Measurements from ENCODE around the gene KCND3.

Gene KCND3

DNA sequence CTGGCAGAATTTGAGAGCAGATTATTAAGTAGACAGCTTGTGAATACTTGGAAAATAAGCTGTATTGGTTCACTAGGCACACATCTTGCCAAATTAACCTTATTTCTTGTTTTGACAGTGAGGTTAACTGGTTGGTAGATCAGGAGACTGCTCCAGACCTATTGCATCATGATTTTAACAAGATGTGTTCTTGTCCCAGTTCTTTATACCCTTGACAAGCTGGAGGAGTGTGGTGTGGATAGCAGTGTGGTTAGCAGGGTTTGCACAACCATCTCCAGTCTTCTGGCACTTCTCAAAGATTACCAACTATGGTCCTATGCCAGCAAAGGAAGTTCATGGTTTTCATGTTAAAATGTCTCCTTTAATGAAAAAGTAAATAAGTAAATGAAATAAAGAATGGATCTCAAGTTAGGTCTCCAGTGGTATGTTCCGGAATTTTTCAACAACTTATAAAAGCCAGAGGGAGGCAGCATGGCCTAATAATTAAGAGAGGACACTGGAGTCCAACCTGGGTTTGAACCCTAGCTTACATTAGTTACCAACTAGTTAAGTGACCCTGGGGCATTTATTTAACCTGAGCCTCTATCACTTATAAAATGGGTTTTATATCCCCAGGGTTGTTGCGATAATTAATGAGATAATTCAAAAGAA, 199.7 kb downstream of the KCND3 start:
- H3K4me3 ChIP-seq (ENCODE audit: low read length): no peak overlapping the region
- TF ChIP-seq ZNF274 (IDR thresholded peaks at IDR 0.05; ENCODE audit: low read depth, low read length): no peak

DNA sequence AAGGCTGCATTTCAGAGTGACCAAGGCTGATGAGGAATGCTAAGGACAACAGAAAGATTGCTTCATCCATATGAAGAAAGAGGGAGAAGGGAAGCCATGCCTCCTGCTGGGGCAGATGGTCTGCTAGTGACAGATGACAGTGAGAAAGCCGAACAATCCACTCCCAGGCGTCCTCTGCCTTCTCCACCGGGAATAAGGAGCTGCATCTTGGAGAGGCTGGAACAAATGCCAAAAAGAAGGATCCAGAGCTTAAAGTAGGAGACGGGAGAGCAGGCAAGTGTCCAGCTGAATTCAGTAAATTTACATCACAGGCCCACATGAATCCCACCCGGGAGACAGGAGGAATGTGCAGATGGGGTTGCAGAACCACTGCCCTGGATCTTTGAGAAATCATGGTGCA, 200.3 kb downstream of the KCND3 start:
- H3K4me3 ChIP-seq (ENCODE audit: low read length): no peak overlapping the region
- TF ChIP-seq ZNF274 (IDR thresholded peaks at IDR 0.05; ENCODE audit: low read depth, low read length): no peak

DNA sequence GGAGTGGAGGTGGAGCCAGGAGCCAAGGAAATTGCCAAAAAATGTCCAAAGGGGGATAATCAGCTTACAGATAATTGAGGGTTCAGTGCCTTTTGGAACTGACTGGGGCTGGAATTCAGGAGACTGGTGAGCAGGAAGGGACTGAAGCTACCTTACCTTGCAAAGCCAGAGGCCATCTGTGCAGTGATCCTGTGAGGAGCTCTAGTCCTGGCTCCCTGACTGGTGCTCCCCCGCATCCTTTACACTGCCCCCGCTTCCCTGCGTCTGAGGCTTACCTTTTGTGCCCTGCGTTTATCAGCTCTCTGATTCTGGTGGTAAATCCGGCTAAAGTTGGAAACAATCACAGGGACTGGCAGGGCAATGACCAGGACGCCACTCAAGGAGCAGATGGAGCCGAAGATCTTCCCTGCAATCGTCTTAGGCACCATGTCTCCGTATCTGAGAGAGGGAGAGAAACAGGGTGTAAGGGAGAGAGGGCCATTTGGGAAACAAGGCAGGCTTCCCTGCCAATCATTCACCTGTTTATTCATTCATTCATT, 202.7 kb downstream of the KCND3 start:
- TF ChIP-seq ZNF274 (IDR thresholded peaks at IDR 0.05; ENCODE audit: low read depth, low read length): no peak

DNA sequence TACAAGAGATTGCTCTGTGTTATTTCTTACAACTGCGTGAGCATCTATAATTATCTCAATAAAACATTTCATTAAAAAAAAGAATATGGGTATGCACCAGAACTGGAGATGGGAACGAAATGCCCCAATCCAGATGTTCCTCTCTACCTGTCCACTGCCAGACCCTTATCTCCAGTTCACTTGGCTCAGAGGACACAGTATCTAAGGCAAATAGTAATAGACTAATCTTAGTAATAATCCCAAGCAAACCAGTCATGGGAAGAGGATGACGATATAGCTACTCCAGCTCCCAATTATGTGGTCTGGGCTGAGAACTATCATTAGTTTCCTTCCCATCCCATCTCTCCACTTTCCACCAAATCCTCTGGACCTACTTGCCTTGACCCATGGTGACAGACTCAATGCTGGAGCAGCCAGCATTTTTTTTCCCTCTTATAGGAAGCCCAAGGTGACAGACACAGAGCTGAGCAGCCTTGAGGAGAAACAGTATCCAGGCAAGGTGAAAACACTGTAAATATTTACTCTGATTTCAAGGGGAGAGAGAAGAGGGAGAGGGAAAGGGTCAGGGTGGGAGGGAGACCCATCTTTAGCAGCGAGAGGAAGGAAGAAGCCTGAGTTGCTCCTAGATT, 205.1 kb downstream of the KCND3 start:
- H3K4me3 ChIP-seq (ENCODE audit: low read length): no peak overlapping the region
- no peak for TF ChIP-seq ZNF274 (IDR thresholded peaks at IDR 0.05; ENCODE audit: low read depth, low read length)

More for the DNA sequence above, 202.7 kb downstream of the KCND3 start:
- no peak overlapping the region for H3K4me3 ChIP-seq (ENCODE audit: low read length)

DNA sequence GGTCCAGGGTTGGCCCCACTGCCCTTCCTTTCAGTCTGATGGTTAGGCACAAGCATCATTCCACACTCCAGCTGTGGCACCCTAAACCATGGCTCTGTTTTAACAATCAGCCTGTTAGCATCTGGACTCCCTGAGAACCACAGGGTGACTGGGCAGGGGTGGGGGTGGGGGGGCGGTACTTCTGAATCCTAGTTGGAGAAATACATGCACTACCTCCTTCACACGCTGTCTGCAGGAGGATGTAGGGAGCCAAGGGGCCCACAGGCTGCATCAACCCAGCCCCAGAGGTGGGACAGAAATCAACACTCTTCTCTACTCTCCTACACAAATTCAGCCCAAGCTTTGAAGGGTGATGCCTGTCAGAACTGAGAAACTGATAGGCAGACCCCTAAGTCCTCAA, 209.9 kb downstream of the KCND3 start:
- no peak overlapping the region for H3K4me3 ChIP-seq (ENCODE audit: low read length)
- TF ChIP-seq ZNF274 (IDR thresholded peaks at IDR 0.05; ENCODE audit: low read depth, low read length): no peak

DNA sequence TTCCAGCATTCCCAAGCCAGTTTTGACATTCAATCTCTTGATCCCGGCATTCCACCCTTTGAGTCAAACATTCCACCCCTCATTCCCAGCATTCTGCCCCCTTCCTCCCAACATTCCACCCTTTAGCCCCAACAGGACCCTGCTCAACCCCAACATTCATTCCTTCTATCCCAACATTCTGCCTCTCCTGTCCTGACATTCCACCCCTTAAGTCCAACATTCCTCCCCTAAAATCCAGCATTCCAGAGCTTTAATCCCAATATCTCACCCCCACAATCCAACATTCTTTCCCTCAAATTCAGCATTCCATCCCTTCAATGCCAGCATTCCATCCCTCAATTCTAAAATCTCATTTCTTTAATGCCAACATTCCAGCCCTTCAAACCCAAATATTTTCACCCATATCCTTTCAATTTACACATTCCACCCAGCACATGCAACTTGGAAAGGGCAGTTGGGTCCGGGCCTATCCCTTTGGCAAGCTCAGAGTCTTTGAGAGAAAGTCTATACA, 210.9 kb downstream of the KCND3 start:
- no peak overlapping the region for H3K4me3 ChIP-seq (ENCODE audit: low read length)
- no peak for TF ChIP-seq ZNF274 (IDR thresholded peaks at IDR 0.05; ENCODE audit: low read depth, low read length)

DNA sequence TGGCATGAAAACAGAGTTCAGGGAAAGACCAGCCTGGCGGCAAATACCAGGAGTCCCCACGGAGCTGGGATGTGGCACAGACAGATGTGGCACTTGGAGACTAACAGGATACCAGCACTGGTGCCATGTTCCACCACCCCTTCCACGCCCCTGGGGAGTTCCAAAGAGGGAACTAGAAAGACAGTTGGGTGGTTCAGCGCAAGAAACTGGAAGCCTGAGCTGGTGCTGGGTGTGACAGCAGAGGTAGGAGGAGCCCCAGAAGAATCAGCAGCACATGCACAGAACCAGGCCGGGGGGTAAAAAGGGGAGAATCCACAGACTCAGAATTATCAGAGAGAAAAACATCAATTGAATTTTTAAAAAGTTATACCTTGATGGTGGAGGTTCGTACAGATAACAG, 211.4 kb downstream of the KCND3 start:
- TF ChIP-seq ZNF274 (IDR thresholded peaks at IDR 0.05; ENCODE audit: low read depth, low read length): no peak
- no peak overlapping the region for H3K4me3 ChIP-seq (ENCODE audit: low read length)

DNA sequence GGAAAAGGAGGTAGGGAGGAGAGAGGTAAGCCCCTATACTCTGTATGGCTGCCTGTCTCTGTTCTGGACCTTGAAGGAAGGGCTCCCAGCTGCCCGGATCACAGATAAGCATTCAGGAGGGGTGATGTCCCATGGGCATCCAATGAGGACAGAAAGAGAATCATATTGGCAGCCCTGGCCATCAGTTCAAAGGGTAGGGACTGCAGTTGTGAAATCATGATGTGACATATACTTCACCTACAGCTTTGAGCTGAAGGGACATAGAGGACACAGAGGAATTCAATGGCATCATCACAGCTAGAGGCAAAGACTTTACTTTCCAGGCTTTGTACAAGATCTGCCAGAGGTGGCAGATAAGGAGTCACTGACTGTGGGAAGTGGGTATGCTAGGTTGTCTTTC, 212.2 kb downstream of the KCND3 start:
- no peak overlapping the region for H3K4me3 ChIP-seq (ENCODE audit: low read length)
- no peak for TF ChIP-seq ZNF274 (IDR thresholded peaks at IDR 0.05; ENCODE audit: low read depth, low read length)

DNA sequence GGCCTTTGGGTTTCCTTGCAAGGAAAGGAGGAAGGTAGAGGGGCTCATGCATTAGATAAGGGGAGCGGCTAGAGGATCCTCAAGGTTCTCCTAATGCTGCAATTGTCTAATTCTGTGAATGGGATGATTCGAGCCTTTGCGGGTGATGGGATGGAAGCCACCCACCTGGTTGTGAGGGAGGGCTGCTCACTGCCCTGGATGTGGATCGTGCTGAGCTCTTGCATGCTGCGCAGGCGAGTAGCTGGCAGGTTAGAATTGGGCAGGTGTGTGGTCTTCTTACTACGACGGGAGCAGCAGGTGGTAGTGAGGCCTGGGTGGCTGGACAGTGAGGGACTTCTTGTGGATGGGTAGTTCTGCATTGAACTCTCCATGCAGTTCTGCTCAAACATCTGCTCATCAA, 212.6 kb downstream of the KCND3 start:
- no peak overlapping the region for H3K4me3 ChIP-seq (ENCODE audit: low read length)
- TF ChIP-seq ZNF274 (IDR thresholded peaks at IDR 0.05; ENCODE audit: low read depth, low read length): no peak

DNA sequence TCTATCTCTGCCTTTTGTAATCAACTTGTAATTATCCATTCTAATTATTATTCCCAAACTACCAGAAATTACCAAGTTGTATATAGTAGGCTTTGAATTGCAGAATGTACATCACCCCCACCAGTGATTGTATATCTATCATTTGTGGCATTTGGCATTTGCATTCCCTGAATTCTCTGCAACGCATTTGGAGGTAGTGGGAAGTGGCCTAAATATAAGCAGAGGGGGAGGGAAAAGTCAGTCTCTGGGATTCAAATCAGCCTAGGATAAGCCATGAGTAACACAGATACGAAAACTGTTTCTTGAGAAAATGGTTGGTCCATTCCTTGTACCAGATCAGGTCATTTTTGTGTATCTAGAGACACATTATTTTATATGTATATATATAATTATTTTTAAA, 213.1 kb downstream of the KCND3 start:
- no peak overlapping the region for H3K4me3 ChIP-seq (ENCODE audit: low read length)
- TF ChIP-seq ZNF274 (IDR thresholded peaks at IDR 0.05; ENCODE audit: low read depth, low read length): no peak

DNA sequence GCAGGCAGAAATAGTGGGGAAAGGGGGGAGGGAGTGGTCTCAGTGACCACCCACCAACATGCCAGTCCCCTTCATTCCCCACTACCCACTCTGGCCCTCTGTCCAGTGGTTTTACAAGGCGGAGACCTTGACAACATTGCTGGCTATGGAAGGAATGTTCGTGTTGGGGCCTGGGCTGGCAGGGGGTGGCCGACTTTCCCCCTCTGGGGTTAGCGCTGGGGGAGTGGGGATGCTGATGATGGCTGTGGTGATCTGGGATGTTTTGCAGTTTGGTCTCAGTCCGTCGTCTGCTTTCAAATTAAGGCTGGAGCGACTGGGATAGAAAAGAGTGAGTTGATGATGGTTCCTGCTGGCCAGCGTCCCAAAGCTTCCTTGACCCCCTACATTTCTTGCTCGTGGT, 213.5 kb downstream of the KCND3 start:
- H3K4me3 ChIP-seq (ENCODE audit: low read length): no peak overlapping the region
- TF ChIP-seq ZNF274 (IDR thresholded peaks at IDR 0.05; ENCODE audit: low read depth, low read length): no peak

DNA sequence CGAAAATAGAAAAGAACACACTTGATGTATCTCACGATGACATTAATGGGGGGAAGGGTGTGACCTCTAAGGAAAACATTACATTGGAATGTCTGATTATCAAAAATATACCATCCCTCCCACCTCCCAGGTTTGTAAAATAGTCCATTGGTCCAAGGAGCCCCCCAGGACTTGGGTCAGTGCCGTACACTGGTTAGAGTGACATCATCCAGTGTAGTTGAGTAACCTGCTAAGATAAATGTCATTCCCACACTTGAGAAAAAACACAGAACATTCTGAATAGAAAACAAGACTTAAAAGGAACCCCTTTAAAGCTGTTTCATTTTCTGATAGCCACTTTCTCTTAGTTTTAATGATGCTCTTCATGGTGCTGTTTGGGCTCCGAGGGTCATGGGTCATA, 218.6 kb downstream of the KCND3 start:
- no peak overlapping the region for H3K4me3 ChIP-seq (ENCODE audit: low read length)
- no peak for TF ChIP-seq ZNF274 (IDR thresholded peaks at IDR 0.05; ENCODE audit: low read depth, low read length)

DNA sequence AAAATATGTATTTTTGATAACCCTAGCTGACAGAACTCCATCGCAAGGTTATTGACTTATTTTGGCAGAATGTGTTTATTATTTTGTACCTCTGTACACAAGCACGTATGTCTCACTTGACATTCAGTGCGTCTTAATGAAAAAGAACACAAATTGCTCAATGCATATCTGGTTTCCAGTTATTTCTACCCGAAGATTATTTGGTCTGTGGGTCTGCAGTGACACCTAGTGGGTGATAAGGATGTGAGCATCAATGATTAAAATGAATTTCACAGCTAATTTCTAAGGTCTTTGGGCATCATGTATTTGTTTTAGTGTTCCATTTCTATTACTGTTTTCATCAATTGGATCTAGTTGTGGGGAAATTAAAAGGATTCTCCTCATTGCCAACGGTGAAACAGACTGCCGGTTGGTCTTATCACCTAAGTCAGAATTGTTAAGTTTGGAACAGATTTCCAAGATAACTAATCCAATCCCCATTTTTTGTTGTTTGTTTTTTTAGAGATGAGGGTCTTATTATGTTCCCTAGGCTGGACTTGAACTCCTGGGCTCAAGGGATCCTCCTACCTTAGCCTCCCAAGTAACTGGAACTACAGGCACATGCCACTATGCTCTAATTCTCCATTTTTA, 219.8 kb downstream of the KCND3 start:
- H3K4me3 ChIP-seq (ENCODE audit: low read length): no peak overlapping the region
- no peak for TF ChIP-seq ZNF274 (IDR thresholded peaks at IDR 0.05; ENCODE audit: low read depth, low read length)

DNA sequence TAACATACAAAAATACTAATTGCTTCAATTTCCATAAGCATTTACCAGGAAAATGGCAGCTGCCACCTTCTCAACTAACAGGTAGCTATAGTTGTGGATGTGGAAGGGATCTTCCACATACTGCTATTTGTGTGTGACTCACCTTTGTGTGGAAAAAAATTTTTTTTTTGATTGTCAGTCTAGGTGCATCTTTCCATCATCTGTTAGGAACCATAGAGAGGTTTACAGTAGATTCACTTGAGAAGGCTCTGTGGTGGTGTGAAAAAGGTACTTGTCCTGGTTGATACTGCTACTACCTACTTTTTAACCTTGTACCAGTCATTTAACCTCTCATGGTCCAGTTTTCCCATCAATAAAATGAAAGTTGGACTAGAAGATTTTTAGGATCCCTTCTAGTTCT, 220.8 kb downstream of the KCND3 start:
- H3K4me3 ChIP-seq (ENCODE audit: low read length): no peak overlapping the region
- no peak for TF ChIP-seq ZNF274 (IDR thresholded peaks at IDR 0.05; ENCODE audit: low read depth, low read length)

DNA sequence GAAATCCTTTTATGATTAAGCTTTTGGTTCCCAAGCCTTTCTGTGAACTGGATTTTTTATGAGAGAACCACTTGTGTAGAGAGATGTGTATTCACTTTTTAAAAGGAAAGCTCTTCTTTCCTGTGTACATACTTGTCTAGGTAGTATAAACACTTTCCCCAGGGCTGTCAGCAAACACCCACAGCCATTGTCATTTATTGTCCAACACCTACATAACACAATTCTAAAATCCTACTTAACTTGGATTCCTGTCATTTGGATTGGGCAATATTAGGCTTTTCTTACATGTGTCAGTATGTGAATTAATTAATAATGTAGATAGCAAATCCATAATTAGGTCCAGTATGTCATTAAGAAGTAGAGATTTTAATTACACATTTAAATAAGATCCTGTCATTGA, 221.4 kb downstream of the KCND3 start:
- H3K4me3 ChIP-seq (ENCODE audit: low read length): no peak overlapping the region
- no peak for TF ChIP-seq ZNF274 (IDR thresholded peaks at IDR 0.05; ENCODE audit: low read depth, low read length)

All from GM08714 (cell line).